ENCODE data around the gene TRABD.

The TRABD gene

DNA sequence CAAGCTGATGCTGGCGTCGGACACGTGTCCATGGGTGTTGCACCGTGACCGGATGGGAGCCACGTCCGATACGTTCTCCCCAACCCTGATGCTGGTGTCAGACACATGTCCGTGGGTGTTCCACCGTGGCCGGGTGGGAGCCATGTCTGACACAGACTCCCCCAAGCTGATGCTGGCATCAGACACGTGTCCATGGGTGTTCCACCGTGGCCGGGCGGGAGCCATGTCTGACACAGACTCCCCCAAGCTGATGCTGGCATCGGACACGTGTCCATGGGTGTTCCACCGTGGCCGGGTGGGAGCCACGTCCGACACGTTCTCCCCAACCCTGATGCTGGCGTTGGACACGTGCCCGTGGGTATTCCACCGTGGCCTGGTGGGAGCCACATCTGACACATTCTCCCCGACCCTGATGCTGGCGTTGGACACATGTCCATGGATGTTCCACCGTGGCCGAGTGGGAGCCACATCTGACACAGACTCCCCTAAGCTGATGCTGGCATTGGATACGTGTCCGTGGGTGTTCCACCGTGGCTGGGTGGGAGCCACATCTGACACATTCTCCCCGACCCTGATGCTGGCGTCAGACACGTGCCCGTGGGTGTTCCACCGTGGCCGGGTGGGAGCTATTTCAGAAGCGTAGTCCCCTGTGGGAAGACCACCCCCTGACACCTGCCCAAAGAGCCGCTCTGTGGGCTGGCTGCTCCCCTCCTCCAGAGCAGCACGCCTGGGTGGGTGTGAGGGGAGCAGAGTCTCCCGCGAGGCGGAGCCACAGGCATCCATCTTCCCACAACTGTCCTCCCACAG lies 35.1 kb downstream of the TRABD start:
- no peak overlapping the region for H2AK5ac ChIP-seq (ENCODE audit: low read length)
- H3K4ac ChIP-seq (ENCODE audit: low read depth, low read length): no peak overlapping the region
- no peaks in the 10 kb centered on the region for H3K27me3 ChIP-seq (ENCODE audit: insufficient read depth, low read length)
- no peak overlapping the region for H3K14ac ChIP-seq (ENCODE audit: low read length)
- H2AFZ ChIP-seq (ENCODE audit: insufficient read depth, low read length, poor library complexity): no peak overlapping the region
- H3K4me1 ChIP-seq (ENCODE audit: control insufficient read depth in 1 of 2, insufficient read depth in 2 of 2, low read length in 2 of 2): no peaks in the 10 kb centered on the region
- no peak overlapping the region for H3K27ac ChIP-seq (ENCODE audit: low read depth, low read length)
- no peak overlapping the region for H3K4me2 ChIP-seq (ENCODE audit: low read length)
- H3K23ac ChIP-seq (ENCODE audit: low read length): no peak overlapping the region
- no peak overlapping the region for H4K8ac ChIP-seq (ENCODE audit: low read depth, low read length)
- H3K4me3 ChIP-seq (ENCODE audit: low read depth, low read length): no peak overlapping the region
- H3K36me3 ChIP-seq (ENCODE audit: control insufficient read depth in 1 of 2, insufficient read depth in 2 of 2, low read length in 2 of 2): peaks cover 89% of the 10 kb centered on the region in 2 experiments
- H4K91ac ChIP-seq (ENCODE audit: low read depth, low read length): no peak overlapping the region
- no peak overlapping the region for H2BK12ac ChIP-seq (ENCODE audit: low read length)
- DNase-seq: no peak
- no peak overlapping the region for H4K12ac ChIP-seq (ENCODE audit: low read depth, low read length)
- no peaks in the 10 kb centered on the region for H3K79me1 ChIP-seq (ENCODE audit: low read length)
- H3K9me3 ChIP-seq (ENCODE audit: insufficient read depth, low read depth, low read length): peaks cover 10% of the 10 kb centered on the region
- H2BK120ac ChIP-seq (ENCODE audit: insufficient read depth, low read length, poor library complexity): no peak overlapping the region
- H2BK5ac ChIP-seq (ENCODE audit: low read depth, low read length, poor library complexity): no peak overlapping the region
- H3K18ac ChIP-seq (ENCODE audit: low read length): no peak overlapping the region
- no peak overlapping the region for H3K9ac ChIP-seq (ENCODE audit: low read length)
- H3K79me2 ChIP-seq (ENCODE audit: control insufficient read depth, insufficient read depth, low read length, poor library complexity): no peaks in the 10 kb centered on the region
- no CpG with 5 or more reads among the region's 45 CpGs for WGBS (ENCODE audit: extremely low coverage, insufficient coverage, insufficient read length)

GRCh38 chr22:50221410-50222300 lies 35.9 kb downstream of the TRABD start:
- H3K79me1 ChIP-seq (ENCODE audit: low read length): no peaks in the 10 kb centered on the region
- no CpG with 5 or more reads among the region's 19 CpGs for WGBS (ENCODE audit: extremely low coverage, insufficient coverage, insufficient read length)
- H3K79me2 ChIP-seq (ENCODE audit: control insufficient read depth, insufficient read depth, low read length, poor library complexity): no peaks in the 10 kb centered on the region
- H3K36me3 ChIP-seq (ENCODE audit: control insufficient read depth in 1 of 2, insufficient read depth in 2 of 2, low read length in 2 of 2): peaks cover 84 to 88% of the 10 kb centered on the region in 2 experiments
- no peak overlapping the region for H2AK5ac ChIP-seq (ENCODE audit: low read length)
- H3K4me2 ChIP-seq (ENCODE audit: low read length): no peak overlapping the region
- H3K27ac ChIP-seq (ENCODE audit: low read depth, low read length): no peak overlapping the region
- H4K91ac ChIP-seq (ENCODE audit: low read depth, low read length): no peak overlapping the region
- H3K4me3 ChIP-seq (ENCODE audit: low read depth, low read length): no peak overlapping the region
- H2BK12ac ChIP-seq (ENCODE audit: low read length): no peak overlapping the region
- H3K4ac ChIP-seq (ENCODE audit: low read depth, low read length): no peak overlapping the region
- no peak overlapping the region for H4K8ac ChIP-seq (ENCODE audit: low read depth, low read length)
- H2AFZ ChIP-seq (ENCODE audit: insufficient read depth, low read length, poor library complexity): no peak overlapping the region
- no peak overlapping the region for H2BK5ac ChIP-seq (ENCODE audit: low read depth, low read length, poor library complexity)
- no peak overlapping the region for H3K14ac ChIP-seq (ENCODE audit: low read length)
- no peak overlapping the region for H3K18ac ChIP-seq (ENCODE audit: low read length)
- no peaks in the 10 kb centered on the region for H3K27me3 ChIP-seq (ENCODE audit: insufficient read depth, low read length)
- H3K23ac ChIP-seq (ENCODE audit: low read length): no peak overlapping the region
- H3K9me3 ChIP-seq (ENCODE audit: insufficient read depth, low read depth, low read length): peaks cover 10% of the 10 kb centered on the region
- no peak for DNase-seq
- H4K12ac ChIP-seq (ENCODE audit: low read depth, low read length): no peak overlapping the region
- no peaks in the 10 kb centered on the region for H3K4me1 ChIP-seq (ENCODE audit: control insufficient read depth in 1 of 2, insufficient read depth in 2 of 2, low read length in 2 of 2)
- no peak overlapping the region for H3K9ac ChIP-seq (ENCODE audit: low read length)
- H2BK120ac ChIP-seq (ENCODE audit: insufficient read depth, low read length, poor library complexity): no peak overlapping the region

DNA sequence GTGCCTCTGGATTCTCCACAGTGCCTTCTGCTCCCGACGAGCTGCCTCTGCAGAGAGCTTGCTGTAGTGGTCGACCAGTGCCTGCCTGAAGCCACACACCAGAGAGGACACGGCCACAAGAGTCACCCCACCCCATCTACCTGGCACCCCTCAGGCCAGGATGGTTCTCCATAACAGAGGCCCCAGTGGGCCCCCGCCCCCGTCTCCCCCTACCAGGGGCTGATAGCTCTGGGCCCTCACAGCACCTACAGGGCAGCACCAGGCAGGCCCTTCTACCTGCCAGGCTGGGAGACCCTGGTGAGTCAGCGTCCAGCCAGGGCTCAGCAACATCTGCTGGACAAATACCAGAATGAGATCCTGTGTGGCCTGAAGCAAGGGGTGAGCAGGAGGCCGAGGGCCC lies 36.8 kb downstream of the TRABD start:
- no peaks in the 10 kb centered on the region for H3K79me2 ChIP-seq (ENCODE audit: control insufficient read depth, insufficient read depth, low read length, poor library complexity)
- no peaks in the 10 kb centered on the region for H3K4me1 ChIP-seq (ENCODE audit: control insufficient read depth in 1 of 2, insufficient read depth in 2 of 2, low read length in 2 of 2)
- H2BK120ac ChIP-seq (ENCODE audit: insufficient read depth, low read length, poor library complexity): no peak overlapping the region
- DNase-seq: no peak
- no peak overlapping the region for H2BK5ac ChIP-seq (ENCODE audit: low read depth, low read length, poor library complexity)
- peaks cover 76 to 82% of the 10 kb centered on the region in 2 experiments for H3K36me3 ChIP-seq (ENCODE audit: control insufficient read depth in 1 of 2, insufficient read depth in 2 of 2, low read length in 2 of 2)
- H3K4me2 ChIP-seq (ENCODE audit: low read length): no peak overlapping the region
- no peak overlapping the region for H4K91ac ChIP-seq (ENCODE audit: low read depth, low read length)
- no peaks in the 10 kb centered on the region for H3K27me3 ChIP-seq (ENCODE audit: insufficient read depth, low read length)
- H3K23ac ChIP-seq (ENCODE audit: low read length): no peak overlapping the region
- H3K14ac ChIP-seq (ENCODE audit: low read length): no peak overlapping the region
- no peak overlapping the region for H3K18ac ChIP-seq (ENCODE audit: low read length)
- peaks cover 10% of the 10 kb centered on the region for H3K9me3 ChIP-seq (ENCODE audit: insufficient read depth, low read depth, low read length)
- no peak overlapping the region for H4K12ac ChIP-seq (ENCODE audit: low read depth, low read length)
- WGBS (ENCODE audit: extremely low coverage, insufficient coverage, insufficient read length): no CpG with 5 or more reads among the region's 8 CpGs
- H3K4me3 ChIP-seq (ENCODE audit: low read depth, low read length): no peak overlapping the region
- no peaks in the 10 kb centered on the region for H3K79me1 ChIP-seq (ENCODE audit: low read length)
- no peak overlapping the region for H3K4ac ChIP-seq (ENCODE audit: low read depth, low read length)
- H2BK12ac ChIP-seq (ENCODE audit: low read length): no peak overlapping the region
- no peak overlapping the region for H3K27ac ChIP-seq (ENCODE audit: low read depth, low read length)
- no peak overlapping the region for H2AK5ac ChIP-seq (ENCODE audit: low read length)
- no peak overlapping the region for H3K9ac ChIP-seq (ENCODE audit: low read length)
- no peak overlapping the region for H4K8ac ChIP-seq (ENCODE audit: low read depth, low read length)
- H2AFZ ChIP-seq (ENCODE audit: insufficient read depth, low read length, poor library complexity): no peak overlapping the region

DNA sequence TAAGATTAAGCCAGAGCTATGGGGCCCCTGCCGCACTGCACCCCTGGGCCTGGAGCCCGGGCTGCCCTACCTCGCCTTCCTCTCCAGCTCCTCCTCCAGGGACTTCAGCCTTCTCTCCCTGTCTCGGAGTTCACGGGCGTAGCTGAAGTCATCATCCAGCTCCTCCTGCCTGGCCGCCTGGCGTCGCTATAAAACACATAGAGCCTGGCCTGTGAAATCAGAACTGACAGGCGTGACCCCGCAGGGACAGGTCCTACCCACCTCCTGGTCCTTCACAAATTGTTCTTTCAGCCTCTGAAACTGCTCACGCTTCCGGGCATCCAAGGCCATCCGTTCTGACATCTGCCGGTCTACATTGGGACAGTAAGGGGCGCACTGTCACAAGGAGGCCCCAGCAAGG lies 38.4 kb downstream of the TRABD start:
- no CpG with 5 or more reads among the region's 16 CpGs for WGBS (ENCODE audit: extremely low coverage, insufficient coverage, insufficient read length)
- no peak overlapping the region for H3K14ac ChIP-seq (ENCODE audit: low read length)
- no peak overlapping the region for H2BK120ac ChIP-seq (ENCODE audit: insufficient read depth, low read length, poor library complexity)
- H3K9ac ChIP-seq (ENCODE audit: low read length): no peak overlapping the region
- H3K79me1 ChIP-seq (ENCODE audit: low read length): no peaks in the 10 kb centered on the region
- no peak overlapping the region for H3K4me2 ChIP-seq (ENCODE audit: low read length)
- DNase-seq: no peak
- H2BK5ac ChIP-seq (ENCODE audit: low read depth, low read length, poor library complexity): no peak overlapping the region
- H2AK5ac ChIP-seq (ENCODE audit: low read length): no peak overlapping the region
- no peak overlapping the region for H2AFZ ChIP-seq (ENCODE audit: insufficient read depth, low read length, poor library complexity)
- no peak overlapping the region for H4K12ac ChIP-seq (ENCODE audit: low read depth, low read length)
- H3K4me3 ChIP-seq (ENCODE audit: low read depth, low read length): no peak overlapping the region
- H2BK12ac ChIP-seq (ENCODE audit: low read length): no peak overlapping the region
- H3K18ac ChIP-seq (ENCODE audit: low read length): no peak overlapping the region
- H3K23ac ChIP-seq (ENCODE audit: low read length): no peak overlapping the region
- H3K9me3 ChIP-seq (ENCODE audit: insufficient read depth, low read depth, low read length): peaks cover 10% of the 10 kb centered on the region
- peaks cover 63 to 72% of the 10 kb centered on the region in 2 experiments for H3K36me3 ChIP-seq (ENCODE audit: control insufficient read depth in 1 of 2, insufficient read depth in 2 of 2, low read length in 2 of 2)
- H3K4me1 ChIP-seq (ENCODE audit: control insufficient read depth in 1 of 2, insufficient read depth in 2 of 2, low read length in 2 of 2): no peaks in the 10 kb centered on the region
- no peak overlapping the region for H3K27ac ChIP-seq (ENCODE audit: low read depth, low read length)
- H4K8ac ChIP-seq (ENCODE audit: low read depth, low read length): no peak overlapping the region
- H3K4ac ChIP-seq (ENCODE audit: low read depth, low read length): no peak overlapping the region
- no peaks in the 10 kb centered on the region for H3K27me3 ChIP-seq (ENCODE audit: insufficient read depth, low read length)
- H3K79me2 ChIP-seq (ENCODE audit: control insufficient read depth, insufficient read depth, low read length, poor library complexity): no peaks in the 10 kb centered on the region
- no peak overlapping the region for H4K91ac ChIP-seq (ENCODE audit: low read depth, low read length)

Data from trophoblast cell (in vitro differentiated cells and primary cell).